GM23338 (cell line): ENCODE results near the gene CDR2L. TPM values are rescaled to one million over a fixed set of nuclear protein-coding genes. Genes with fewer than 3 reads are reported as not detected.

Source experiments
- ATAC-seq: fragments of 200-7000 bp; cut with Tn5 transposase; 3 replicates; pipeline ENCODE4 v1.9.1; 2020
- DNase-seq: peaks from one replicate; pipeline ENCODE4 v3.0.0-alpha.2; 2015; ENCODE audit warnings: low spot score
- H2AFZ ChIP-seq: fragments of 200-600 bp; sonication (generic); 2 replicates; pipeline ENCODE4 v1.8.0; 2016; ENCODE audit warnings: antibody characterized with exemption, mild to moderate bottlenecking, moderate library complexity
- H3F3A ChIP-seq: fragments of 200-600 bp; sonication (generic); replicated peaks from 2 replicates; pipeline ENCODE4 v1.8.0; 2017; ENCODE audit warnings: antibody characterized with exemption, mixed run types, low read depth
- H3K27ac ChIP-seq: fragments of 200-600 bp; sonication (generic); 2 replicates; pipeline ENCODE4 v1.6.1; 2016; ENCODE audit warnings: low read depth
- H3K27me3 ChIP-seq: fragments of 200-600 bp; sonication (generic); 2 replicates; pipeline ENCODE4 v1.8.0; 2016; ENCODE audit warnings: mild to moderate bottlenecking, mixed run types, moderate library complexity; ENCODE audit not compliant: insufficient read depth
- H3K36me3 ChIP-seq: fragments of 200-600 bp; sonication (generic); 2 replicates; pipeline ENCODE4 v1.8.0; 2016; ENCODE audit warnings: mild to moderate bottlenecking; ENCODE audit not compliant: insufficient read depth
- H3K4me1 ChIP-seq: fragments of 200-600 bp; sonication (generic); 2 replicates; pipeline ENCODE4 v1.8.0; 2016; ENCODE audit warnings: mild to moderate bottlenecking, moderate library complexity; ENCODE audit not compliant: insufficient read depth
- H3K4me2 ChIP-seq: fragments of 200-600 bp; sonication (generic); 2 replicates; pipeline ENCODE4 v1.7.1; 2017; ENCODE audit warnings: mixed run types
- H3K4me3 ChIP-seq: fragments of 200-600 bp; sonication (generic); 2 replicates; pipeline ENCODE4 v1.6.1; 2016; ENCODE audit warnings: mixed run types
- H3K79me2 ChIP-seq: fragments of 200-600 bp; sonication (generic); replicated peaks from 2 replicates; pipeline ENCODE4 v1.8.0; 2017; ENCODE audit warnings: mild to moderate bottlenecking; ENCODE audit not compliant: insufficient read depth
- H3K9me2 ChIP-seq: fragments of 200-600 bp; sonication (generic); 2 replicates; pipeline ENCODE4 v1.8.0; 2017; ENCODE audit not compliant: insufficient read depth
- H4K20me1 ChIP-seq: fragments of 200-600 bp; sonication (generic); replicated peaks from 2 replicates; pipeline ENCODE4 v1.8.0; 2017; ENCODE audit warnings: mild to moderate bottlenecking; ENCODE audit not compliant: insufficient read depth
- H3K27ac Mint-ChIP-seq: 2 replicates; pipeline ENCODE4 v1.8.0; 2020; ENCODE audit warnings: inconsistent platforms, mild to moderate bottlenecking, moderate library complexity, mixed read lengths
- H3K27me3 Mint-ChIP-seq: 3 replicates; pipeline ENCODE4 v1.8.0; 2022; ENCODE audit warnings: low read depth, mild to moderate bottlenecking, moderate library complexity, mixed read lengths, inconsistent platforms; ENCODE audit not compliant: insufficient read depth, poor library complexity
- H3K36me3 Mint-ChIP-seq: 3 replicates; pipeline ENCODE4 v1.8.0; 2021; ENCODE audit warnings: low read depth, mild to moderate bottlenecking, inconsistent platforms, moderate library complexity, mixed read lengths
- H3K4me1 Mint-ChIP-seq: 3 replicates; pipeline ENCODE4 v1.8.0; 2020; ENCODE audit warnings: mild to moderate bottlenecking, inconsistent platforms, mixed read lengths
- H3K4me3 Mint-ChIP-seq: 3 replicates; pipeline ENCODE4 v1.8.0; 2021; ENCODE audit warnings: moderate library complexity, mild to moderate bottlenecking, inconsistent platforms, mixed read lengths
- H3K9me3 Mint-ChIP-seq: 3 replicates; pipeline ENCODE4 v1.8.0; 2020; ENCODE audit warnings: moderate library complexity, mild to moderate bottlenecking, inconsistent platforms, mixed read lengths
- CREB1 ChIP-seq: fragments of 250-450 bp; sonication (Bioruptor Pico); IDR thresholded peaks from 2 replicates; pipeline ENCODE4 v1.5.0; 2020; ENCODE audit warnings: low read depth, mild to moderate bottlenecking, moderate library complexity
- CTCF ChIP-seq, 2 experiments: fragments of 200-600 bp in 1 of 2; sonication (generic) in 1 of 2; conservative IDR thresholded peaks; 2 replicates each; pipeline versions ENCODE4 v1.5.1 to v1.6.1; 2016 to 2017; ENCODE audit warnings: antibody characterized with exemption in 2 of 2, low read depth in 2 of 2, mild to moderate bottlenecking in 2 of 2, moderate library complexity in 1 of 2
- REST ChIP-seq: IDR thresholded peaks from one replicate; pipeline ENCODE4 v1.6.1; 2018; ENCODE audit warnings: antibody characterized with exemption; ENCODE audit not compliant: unreplicated experiment
- ZNF114 ChIP-seq: fragments of 250-450 bp; sonication (Bioruptor Pico); IDR thresholded peaks from 2 replicates; pipeline ENCODE4 v1.5.0; 2020; ENCODE audit warnings: mild to moderate bottlenecking, moderate library complexity
- ZNF331 ChIP-seq: fragments of 250-450 bp; sonication (Bioruptor Pico); IDR thresholded peaks from 2 replicates; pipeline ENCODE4 v1.5.0; 2020; ENCODE audit warnings: low read depth, mild to moderate bottlenecking, moderate library complexity
- ZNF462 ChIP-seq: fragments of 250-450 bp; sonication (Bioruptor Pico); IDR thresholded peaks from 2 replicates; pipeline ENCODE4 v1.5.0; 2020; ENCODE audit warnings: mild to moderate bottlenecking, moderate library complexity
- polyA plus RNA-seq: library from polyadenylated mRNA; unstranded; fragments of >200 nt; fragmentation: Nextera tagmentation; extraction: Ambion mirVana; gene quantifications from 2 replicates; pipeline ENCODE4 v1.2.1, GENCODE V29; 2016
- total RNA-seq: library from RNA; depleted of rRNA; stranded (reverse); fragments of >200 nt; shearing (Covaris generic); gene quantifications from 2 replicates; pipeline ENCODE4 v1.2.3, GENCODE V29; 2014

CDR2L gene
- total and polyA plus RNA-seq, 2 experiments from 2014 or later = 17.7 to 35.8 TPM

GRCh38 chr17:74964246-74964761 lies 23.1 kb upstream of the CDR2L start (continued):
- TF ChIP-seq ZNF462 (CRISPR knock-in tag) = no peak

GRCh38 chr17:74964988-74965622 lies 22.3 kb upstream of the CDR2L start:
- peaks cover 10% of the 10 kb centered on the region for H3K4me1 Mint-ChIP-seq
- H3K36me3 Mint-ChIP-seq = no peaks in the 10 kb centered on the region; the same call in 2 of the 3 replicates
- H3K4me3 Mint-ChIP-seq = no peak overlapping the region; the same call in 2 of the 3 replicates
- H3K27ac ChIP-seq = no peak overlapping the region
- DNase-seq (no peak), ATAC-seq (no peak)
- H2AFZ ChIP-seq = no peak overlapping the region
- H3K27ac Mint-ChIP-seq = no peak overlapping the region; the same call in 1 of the 2 replicates
- peaks cover 7% of the 10 kb centered on the region; the same call in 1 of the 2 replicates for H3K4me1 ChIP-seq
- H3K9me3 Mint-ChIP-seq = no peaks in the 10 kb centered on the region; the same call in 2 of the 3 replicates
- H3F3A ChIP-seq = no peaks in the 10 kb centered on the region
- H3K9me2 ChIP-seq = no peaks in the 10 kb centered on the region
- no peak overlapping the region for H3K4me3 ChIP-seq
- H3K36me3 ChIP-seq = no peaks in the 10 kb centered on the region
- peaks cover 14% of the 10 kb centered on the region for H3K27me3 Mint-ChIP-seq
- no peak overlapping the region for H3K4me2 ChIP-seq
- no peaks in the 10 kb centered on the region for H3K27me3 ChIP-seq
- no peaks in the 10 kb centered on the region for H4K20me1 ChIP-seq
- H3K79me2 ChIP-seq = no peaks in the 10 kb centered on the region
- no peak for TF ChIP-seq ZNF331 (CRISPR knock-in tag)
- no peak for TF ChIP-seq REST
- no peak for TF ChIP-seq CREB1
- no peak for TF ChIP-seq CTCF (conservative IDR thresholded peaks at IDR 0.05; ENCODE audit: low read depth in 2 of 2)
- TF ChIP-seq ZNF114 (CRISPR knock-in tag) = no peak
